GM19468 (cell line): ENCODE data around the gene VANGL2.

ENCODE experiments used
- ATAC-seq: cut with Tn5 transposase; IDR thresholded peaks from one replicate; pipeline ENCODE4 v1.9.1; 2021; ENCODE audit warnings: mild to moderate bottlenecking, moderate library complexity, moderate number of reproducible peaks; ENCODE audit not compliant: unreplicated experiment; ENCODE audit errors: extremely low read depth

VANGL2 gene

GRCh38 chr1:160403244-160403643, 2.9 kb downstream of the VANGL2 start:
- no peak for ATAC-seq

DNA sequence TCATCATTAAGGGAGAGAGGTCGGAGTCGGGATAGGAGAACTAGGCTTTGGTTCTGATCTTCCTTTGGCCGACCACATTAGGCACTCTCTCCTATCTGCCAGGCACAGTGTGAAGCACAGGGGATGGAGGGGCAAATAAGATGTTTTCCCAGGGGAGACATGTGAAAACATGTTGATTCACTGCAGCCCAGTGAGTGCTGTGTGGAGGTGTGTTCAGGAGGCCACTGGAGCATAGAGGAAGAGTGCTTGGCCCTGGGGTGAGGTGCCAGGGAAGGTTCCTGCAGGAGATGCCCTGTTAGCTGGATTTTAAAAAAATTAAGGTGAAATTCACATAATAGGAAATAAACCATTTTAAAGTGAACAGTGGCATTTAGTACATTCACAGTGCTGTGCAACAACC, 3.7 kb downstream of the VANGL2 start:
- no peak for ATAC-seq

DNA sequence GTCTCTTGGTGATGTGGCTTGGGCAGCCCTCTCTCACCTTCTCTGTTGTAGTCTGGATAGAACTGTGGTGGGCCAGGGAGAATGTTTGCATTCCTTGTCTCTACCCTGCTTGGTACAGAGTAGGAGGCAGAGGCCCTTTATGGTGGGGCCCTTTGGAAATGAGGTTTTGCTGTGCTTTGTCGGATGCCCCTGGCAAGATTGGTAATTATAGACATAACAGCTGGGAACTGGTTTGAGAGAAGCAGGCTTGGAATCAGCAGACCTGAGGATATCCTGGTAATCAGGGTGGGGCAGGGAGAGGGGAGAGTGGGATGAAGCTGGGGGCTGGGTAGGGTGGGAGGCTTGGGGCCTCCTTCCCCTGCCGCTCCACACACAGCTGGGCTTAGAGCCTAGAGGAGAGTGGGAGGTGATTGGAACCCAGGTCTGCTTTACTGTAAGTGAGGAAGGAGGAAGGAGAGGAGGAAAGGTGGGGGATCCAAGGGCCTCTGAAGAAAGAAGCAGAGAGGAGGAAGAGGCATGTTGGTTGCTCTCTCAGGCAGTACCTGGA, 5.0 kb downstream of the VANGL2 start:
- ATAC-seq, result no peak

- ATAC-seq, result no peak
Observed at GRCh38 chr1:160406131-160406968, 6.0 kb downstream of the VANGL2 start.

DNA sequence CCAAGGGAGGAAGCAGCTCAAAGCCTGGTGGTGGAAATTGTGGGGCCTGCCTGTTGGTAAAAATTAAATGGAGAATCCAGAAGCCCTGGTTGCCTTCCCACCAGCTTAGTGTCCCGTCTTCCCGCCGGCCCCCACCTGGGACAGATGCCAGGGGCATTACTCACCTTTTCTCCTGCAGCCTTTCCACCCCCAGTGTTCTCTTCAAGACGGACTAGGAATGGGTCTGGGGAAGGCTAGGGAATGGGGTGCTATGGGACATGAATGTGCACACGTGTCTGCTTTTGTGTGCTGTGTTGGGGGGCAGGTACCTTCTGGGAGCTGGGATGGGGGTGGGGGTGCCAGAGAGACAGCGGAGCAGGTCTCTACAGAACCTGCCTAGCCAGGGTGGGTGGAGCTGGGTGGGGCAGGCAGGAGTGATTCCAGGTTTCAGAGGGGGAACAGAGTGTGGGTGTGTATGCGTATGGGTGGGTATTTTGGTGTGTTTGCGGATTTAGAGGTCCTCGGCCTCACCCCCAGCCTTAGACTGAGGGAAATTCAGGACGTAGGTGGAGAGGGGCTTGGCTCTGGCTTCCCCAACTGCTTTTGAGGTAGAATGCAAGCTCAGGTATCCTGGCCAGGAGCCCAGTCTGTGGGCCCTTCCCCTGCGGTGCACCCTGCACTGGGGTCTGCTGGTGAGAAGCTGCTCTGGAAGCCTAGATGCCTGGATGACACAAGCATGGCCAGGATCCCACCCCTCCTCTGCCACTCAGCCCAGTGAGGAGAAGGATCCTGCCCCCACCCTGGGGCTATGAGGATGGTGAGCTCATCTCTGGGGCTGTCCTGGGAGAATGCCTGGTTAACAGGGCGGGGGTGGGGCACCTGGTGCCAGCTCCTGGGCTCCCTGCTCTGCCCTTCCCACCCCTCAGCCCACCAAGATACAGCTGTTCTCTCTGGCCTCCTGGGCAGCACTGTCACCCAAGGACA, 7.8 kb downstream of the VANGL2 start:
- ATAC-seq, result no peak

DNA sequence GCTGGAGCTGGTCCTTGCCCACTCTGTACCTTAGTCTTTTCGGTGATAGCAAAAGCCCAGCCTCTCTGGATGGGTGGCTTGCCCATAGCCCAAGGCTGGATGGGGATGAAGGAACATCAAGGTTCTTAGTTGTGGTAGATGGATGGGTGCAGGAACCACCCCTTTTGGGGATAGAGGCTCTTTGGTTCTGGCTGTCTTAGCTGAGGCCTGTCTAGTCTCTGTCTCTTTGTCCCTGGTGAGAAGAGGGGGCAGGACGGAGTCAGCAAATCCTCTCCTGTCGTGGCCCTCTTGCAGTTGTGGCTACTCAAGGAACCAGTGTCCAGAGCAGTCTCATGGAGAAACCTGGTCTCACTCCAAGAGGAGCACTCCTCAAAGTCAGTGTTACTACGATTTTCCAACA, 8.5 kb downstream of the VANGL2 start:
- ATAC-seq, result no peak

DNA sequence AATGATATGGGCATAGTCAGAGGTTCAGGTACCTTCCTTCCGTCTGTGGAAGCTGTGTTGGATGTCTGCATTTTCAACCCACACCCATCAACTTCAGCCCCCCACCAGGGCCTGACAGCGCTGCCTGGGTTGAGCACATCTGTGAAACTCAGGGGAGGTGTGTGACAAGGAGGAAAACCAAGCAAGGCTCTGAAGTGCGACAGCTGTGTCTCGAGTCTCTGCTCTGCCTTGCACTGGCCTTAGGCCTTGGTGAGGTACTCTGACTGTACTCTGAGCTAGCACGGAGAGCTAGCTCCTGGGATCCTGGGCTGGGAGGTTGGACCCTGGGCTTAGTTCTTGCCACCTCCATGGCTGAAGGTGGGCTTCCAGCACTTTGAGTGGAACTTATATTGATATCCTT, 9.1 kb downstream of the VANGL2 start:
- no peak for ATAC-seq

DNA sequence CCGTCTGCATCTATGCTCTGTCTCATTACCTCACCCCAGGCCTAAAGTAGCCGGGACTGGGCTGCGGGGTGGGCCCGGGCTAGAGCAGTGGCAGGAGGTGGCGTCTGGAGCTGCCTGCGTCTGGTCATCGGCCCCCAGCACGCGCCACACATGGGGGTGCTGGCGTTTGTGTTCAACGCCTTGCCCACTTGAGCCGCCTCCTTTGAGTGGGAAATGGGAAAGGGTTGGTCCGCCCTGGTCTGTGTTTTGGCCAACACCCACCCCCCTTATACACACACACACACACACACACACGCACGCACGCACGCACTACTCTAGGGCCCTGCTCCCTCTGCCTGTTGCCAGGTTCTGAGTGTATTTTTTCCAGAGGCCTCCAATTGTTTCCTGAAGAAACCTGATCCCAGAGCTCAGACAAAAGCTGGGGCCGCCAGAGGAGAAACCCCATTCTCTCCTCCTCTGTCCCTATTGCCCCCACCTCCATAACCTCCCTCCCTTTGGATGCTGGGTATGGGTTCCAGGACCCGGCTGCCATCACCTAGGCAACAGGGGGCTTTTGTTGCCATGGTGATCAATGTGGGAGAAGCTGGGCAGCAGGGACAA, 10.1 kb downstream of the VANGL2 start:
- ATAC-seq, result no peak

DNA sequence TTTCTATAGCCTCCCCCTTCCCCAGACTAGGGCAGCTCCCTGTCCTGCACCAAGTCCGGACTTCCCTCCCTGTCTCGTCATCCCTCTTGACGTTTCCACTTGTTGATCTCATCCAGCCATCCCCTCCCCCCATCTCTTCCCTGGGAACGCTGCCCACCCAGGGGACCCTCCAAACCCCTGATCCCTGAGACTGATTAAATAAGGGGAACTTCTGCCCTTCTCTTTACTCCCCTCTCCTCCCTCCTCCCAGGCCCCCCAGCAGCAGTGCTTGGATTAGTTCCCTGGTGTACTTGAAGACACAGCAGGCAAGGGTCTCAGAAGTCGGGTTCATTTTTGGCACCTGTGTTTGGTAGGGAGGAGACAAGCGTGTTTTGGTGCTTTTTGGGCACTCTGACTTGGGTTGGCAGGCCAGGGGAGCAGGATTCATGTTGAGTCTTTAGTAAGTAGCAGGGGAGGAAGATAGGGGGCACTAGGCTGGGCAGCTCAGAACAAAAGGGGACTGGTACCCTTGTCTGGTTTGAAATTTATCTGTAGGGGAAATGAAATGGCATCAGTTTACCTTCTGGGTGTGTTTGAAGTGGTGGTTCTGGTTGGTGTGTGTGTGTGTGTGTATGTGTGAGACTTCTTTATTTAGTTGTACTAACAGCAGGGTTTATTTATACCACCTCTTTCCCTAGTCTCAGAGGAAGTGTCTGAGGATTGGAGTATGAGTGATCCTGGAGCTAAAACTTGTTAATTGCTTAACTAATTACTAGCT, 11.1 kb downstream of the VANGL2 start:
- no peak for ATAC-seq

DNA sequence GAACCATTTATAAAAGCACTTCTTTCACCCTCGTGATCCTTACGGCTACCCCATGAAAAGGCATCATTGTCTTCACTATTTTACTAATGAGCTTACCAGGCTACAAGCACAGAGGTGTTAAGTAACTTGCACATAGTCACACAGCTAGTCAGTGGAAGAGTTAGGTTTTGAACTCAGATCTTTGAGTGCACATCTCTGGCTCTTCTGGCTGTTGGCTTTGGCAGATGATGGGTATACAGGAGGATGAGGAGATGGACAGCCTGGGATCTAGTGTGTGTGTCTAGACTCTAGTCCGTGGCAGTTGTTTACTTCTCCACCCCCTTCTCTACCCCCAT, 11.6 kb downstream of the VANGL2 start:
- ATAC-seq, result no peak

- no peak for ATAC-seq
Observed at GRCh38 chr1:160413716-160414115, 13.4 kb downstream of the VANGL2 start.

GRCh38 chr1:160414881-160415280, 14.5 kb downstream of the VANGL2 start:
- no peak for ATAC-seq

DNA sequence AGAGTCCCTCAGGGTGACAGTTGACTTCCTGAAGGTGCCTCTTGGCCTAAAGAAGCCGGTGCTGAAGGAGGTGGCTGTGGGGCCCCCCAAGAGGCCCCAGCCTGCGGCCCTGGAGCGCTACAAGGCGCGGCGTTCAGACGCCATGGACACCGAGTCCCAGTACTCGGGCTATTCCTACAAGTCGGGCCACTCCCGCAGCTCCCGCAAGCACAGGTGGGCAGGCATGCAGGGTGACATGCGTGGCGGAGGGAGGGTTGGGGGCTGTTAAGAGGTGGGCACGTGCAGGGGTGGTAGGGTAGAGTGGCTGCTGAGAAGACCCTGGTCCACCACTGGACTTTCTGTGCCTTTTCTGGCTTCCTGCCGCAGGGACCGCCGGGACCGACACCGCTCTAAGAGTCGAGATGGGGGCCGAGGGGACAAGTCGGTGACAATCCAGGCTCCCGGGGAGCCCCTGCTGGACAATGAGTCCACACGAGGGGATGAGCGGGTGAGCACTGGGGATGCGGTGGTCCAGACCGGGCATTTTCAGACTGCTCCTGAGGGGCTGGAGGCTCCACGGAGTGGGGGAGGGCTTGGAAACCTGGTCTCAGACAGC, 15.4 kb downstream of the VANGL2 start:
- no peak for ATAC-seq

DNA sequence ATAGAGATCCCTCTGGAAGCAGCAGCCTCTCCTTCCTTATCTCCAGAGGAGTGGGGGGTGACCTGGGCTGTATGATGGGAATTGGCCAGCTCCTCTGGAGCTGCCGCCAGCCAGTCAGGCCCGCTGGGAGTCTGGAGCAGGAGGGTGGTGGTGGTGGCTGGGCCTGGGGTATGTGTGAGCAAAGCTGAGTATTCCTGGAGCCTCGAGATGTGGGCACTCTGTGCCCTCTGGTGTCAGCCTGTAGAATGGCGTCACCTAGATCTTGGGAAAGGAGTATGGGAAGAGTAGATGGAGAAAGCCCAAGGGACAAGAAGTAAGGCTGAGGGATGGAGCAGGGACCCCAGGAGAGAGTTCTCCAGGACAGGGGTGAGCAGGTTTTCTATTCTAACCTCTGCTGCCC, 16.0 kb downstream of the VANGL2 start:
- no peak for ATAC-seq

- no peak for ATAC-seq
Observed at GRCh38 chr1:160418483-160418882, 18.1 kb downstream of the VANGL2 start.

- ATAC-seq, result no peak
Observed at GRCh38 chr1:160419150-160419837, 18.9 kb downstream of the VANGL2 start.

- no peak for ATAC-seq
Observed at GRCh38 chr1:160419838-160420169, 19.4 kb downstream of the VANGL2 start.

GRCh38 chr1:160420881-160421842, 20.8 kb downstream of the VANGL2 start:
- no peak for ATAC-seq
